Peyer's patch (tissue), 4 donors: ENCODE measurements around the gene INTS11.

Source experiments
- CTCF ChIP-seq, 6 experiments: fragments of 450-650 bp in 4 of 6; fragments of 200-600 bp in 2 of 6; sonication (generic) in 1 of 6; IDR thresholded peaks; one replicate each; pipeline ENCODE4 v1.5.1; 2017 to 2019; ENCODE audit warnings: antibody characterized with exemption in 6 of 6, mild to moderate bottlenecking in 3 of 6, moderate library complexity in 1 of 6
- POLR2A ChIP-seq, 2 donors: fragments of 450-650 bp; IDR thresholded peaks; one replicate each; pipeline ENCODE4 v1.5.1; 2017; ENCODE audit warnings: antibody characterized with exemption in 2 of 2, mild to moderate bottlenecking in 2 of 2, moderate library complexity in 2 of 2

GRCh38 chr1:1327291-1327690, 2.8 kb upstream of the INTS11 start:
- no peak for TF ChIP-seq CTCF (IDR thresholded peaks at IDR 0.05)
- no peak for TF ChIP-seq POLR2A (IDR thresholded peaks at IDR 0.05)
